ENCODE results near the gene PCSK5. TPM values are rescaled to one million over a fixed set of nuclear protein-coding genes. Genes with fewer than 3 reads are reported as not detected.

Gene PCSK5
- total RNA-seq, 2 donors from 2014 or later: 2.4 to 32.2 TPM

DNA sequence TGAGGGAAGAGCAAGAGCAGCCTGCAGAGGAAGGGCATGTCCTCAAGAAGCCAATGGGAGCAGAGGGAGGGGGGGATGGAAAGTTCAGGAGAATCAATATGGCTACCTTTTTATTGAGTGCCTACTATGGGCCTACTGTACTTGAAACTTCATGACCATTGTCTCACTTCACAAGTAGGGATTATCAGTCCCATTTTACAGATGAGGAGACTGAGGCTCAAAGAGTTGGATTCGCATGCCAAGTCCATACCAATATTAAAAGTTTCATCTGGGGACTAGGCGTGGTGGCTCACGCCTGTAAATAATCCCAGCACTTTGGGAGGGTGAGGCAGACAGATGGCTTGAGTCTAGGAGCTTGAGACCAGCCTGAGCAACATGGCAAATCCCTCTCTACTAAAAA lies 463.7 kb downstream of the PCSK5 start:
- H3K4me1 ChIP-seq (replicated peaks): no peaks in the 10 kb centered on the region
- H3K4me3 ChIP-seq: no peak overlapping the region
- intact Hi-C loops (cut with DNase I): no loop called here
- no peak overlapping the region for H3K27ac ChIP-seq
- DNase-seq (ENCODE audit: low spot score): no peak
- H3K36me3 ChIP-seq: no peaks in the 10 kb centered on the region
- 74% methylated on average over 3 of the region's 3 CpGs for WGBS
- H3K9me3 ChIP-seq: no peaks in the 10 kb centered on the region
- no peak for TF ChIP-seq POLR2AphosphoS5 (IDR thresholded peaks at IDR 0.05)
- no peak for TF ChIP-seq POLR2A (IDR thresholded peaks at IDR 0.05)
- TF ChIP-seq, protein P1, sequence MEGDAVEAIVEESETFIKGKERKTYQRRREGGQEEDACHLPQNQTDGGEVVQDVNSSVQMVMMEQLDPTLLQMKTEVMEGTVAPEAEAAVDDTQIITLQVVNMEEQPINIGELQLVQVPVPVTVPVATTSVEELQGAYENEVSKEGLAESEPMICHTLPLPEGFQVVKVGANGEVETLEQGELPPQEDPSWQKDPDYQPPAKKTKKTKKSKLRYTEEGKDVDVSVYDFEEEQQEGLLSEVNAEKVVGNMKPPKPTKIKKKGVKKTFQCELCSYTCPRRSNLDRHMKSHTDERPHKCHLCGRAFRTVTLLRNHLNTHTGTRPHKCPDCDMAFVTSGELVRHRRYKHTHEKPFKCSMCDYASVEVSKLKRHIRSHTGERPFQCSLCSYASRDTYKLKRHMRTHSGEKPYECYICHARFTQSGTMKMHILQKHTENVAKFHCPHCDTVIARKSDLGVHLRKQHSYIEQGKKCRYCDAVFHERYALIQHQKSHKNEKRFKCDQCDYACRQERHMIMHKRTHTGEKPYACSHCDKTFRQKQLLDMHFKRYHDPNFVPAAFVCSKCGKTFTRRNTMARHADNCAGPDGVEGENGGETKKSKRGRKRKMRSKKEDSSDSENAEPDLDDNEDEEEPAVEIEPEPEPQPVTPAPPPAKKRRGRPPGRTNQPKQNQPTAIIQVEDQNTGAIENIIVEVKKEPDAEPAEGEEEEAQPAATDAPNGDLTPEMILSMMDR (IDR thresholded peaks at IDR 0.05): no peak
- no peaks in the 10 kb centered on the region for H3K27me3 ChIP-seq (replicated peaks; ENCODE audit: insufficient read depth)

DNA sequence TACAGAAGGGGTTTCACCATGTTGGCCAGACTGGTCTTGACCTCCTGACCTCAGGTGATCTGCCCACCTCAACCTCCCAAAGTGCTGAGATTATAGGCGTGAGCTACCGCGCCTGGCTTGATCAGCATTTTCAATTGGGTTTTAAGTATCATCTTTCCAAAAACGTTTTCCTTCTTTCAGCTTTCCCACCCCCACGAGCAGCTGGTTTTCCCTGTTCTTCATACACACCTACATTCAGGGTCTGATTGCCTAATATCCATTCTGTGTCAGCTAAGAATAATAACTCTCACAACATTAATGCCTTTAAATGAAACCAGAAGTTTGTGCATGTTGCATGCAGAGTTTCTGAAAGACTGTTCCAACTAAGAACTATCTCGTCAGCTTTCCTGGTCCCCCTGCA lies 465.4 kb downstream of the PCSK5 start:
- 70% methylated on average over 6 of the region's 6 CpGs for WGBS
- intact Hi-C loops (cut with DNase I): no loop called here
- TF ChIP-seq, protein P1 (IDR thresholded peaks at IDR 0.05): no peak
- TF ChIP-seq POLR2A (IDR thresholded peaks at IDR 0.05) (no peak), POLR2AphosphoS5 (IDR thresholded peaks at IDR 0.05) (no peak)

DNA sequence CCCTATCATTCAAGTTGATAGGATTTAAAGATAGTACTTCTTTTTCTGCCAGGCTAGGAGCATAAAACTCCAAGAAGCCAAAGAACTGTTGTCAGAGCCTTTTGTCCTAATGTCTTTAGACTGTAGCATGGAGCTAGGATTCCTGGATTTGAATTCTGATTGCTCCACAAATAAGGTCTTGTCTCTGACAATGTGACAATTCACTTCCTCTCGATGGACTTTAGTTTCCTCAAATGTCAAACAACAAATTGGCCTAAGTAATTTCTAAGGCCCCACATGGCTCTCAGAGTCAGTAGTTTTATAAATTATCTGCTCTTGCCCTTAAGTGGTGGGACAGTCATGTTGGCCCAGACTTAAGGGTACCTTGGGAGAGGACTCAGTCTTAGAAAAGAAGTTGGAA lies 467.1 kb downstream of the PCSK5 start:
- intact Hi-C loops (cut with DNase I): no loop called here
- H3K4me3 ChIP-seq: no peak overlapping the region
- no peaks in the 10 kb centered on the region for H3K36me3 ChIP-seq
- H3K27me3 ChIP-seq (replicated peaks; ENCODE audit: insufficient read depth): no peaks in the 10 kb centered on the region
- no peaks in the 10 kb centered on the region for H3K4me1 ChIP-seq (replicated peaks)
- TF ChIP-seq, protein P1 (IDR thresholded peaks at IDR 0.05): no peak
- TF ChIP-seq POLR2A (IDR thresholded peaks at IDR 0.05) (no peak), POLR2AphosphoS5 (IDR thresholded peaks at IDR 0.05) (no peak)
- H3K27ac ChIP-seq: no peak overlapping the region
- H3K9me3 ChIP-seq: no peaks in the 10 kb centered on the region
- DNase-seq (ENCODE audit: low spot score): no peak
- whole genome bisulfite sequencing: 70% methylated on average over 1 of the region's 1 CpG

More for the DNA sequence above, 465.4 kb downstream of the PCSK5 start:
- no peak overlapping the region for H3K27ac ChIP-seq
- no peaks in the 10 kb centered on the region for H3K9me3 ChIP-seq
- no peaks in the 10 kb centered on the region for H3K36me3 ChIP-seq
- no peak for DNase-seq (ENCODE audit: low spot score)
- H3K4me3 ChIP-seq: no peak overlapping the region
- no peaks in the 10 kb centered on the region for H3K4me1 ChIP-seq (replicated peaks)
- H3K27me3 ChIP-seq (replicated peaks; ENCODE audit: insufficient read depth): no peaks in the 10 kb centered on the region

DNA sequence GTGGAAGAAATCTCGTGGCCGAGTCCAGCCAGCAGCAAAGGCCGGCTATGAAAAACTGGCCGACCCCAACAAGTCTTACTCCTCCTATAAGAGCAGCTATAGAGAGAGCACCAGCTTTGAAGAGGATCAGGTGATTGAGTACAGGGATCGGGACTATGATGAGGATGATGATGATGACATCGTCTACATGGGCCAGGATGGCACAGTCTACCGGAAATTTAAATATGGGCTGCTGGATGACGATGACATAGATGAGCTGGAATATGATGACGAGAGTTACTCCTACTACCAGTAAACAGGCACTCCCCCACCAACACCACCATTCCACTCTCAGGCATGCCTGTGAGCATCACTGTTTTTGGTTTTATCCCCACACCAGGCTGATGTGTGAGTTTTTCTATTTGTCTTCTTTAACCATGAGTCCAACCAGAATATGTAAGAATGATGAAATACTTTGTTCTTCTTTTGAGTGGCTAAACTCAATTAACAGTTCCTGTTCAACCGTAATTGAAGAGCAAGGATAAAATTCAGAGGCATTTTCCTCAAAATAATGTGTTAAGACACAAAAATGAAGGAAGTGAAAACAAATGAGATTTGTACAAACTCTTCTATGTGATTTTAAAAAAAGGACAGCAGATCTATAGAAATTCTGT lies 468.3 kb downstream of the PCSK5 start:
- H3K27me3 ChIP-seq (replicated peaks; ENCODE audit: insufficient read depth): no peaks in the 10 kb centered on the region
- intact Hi-C loops (cut with DNase I): no loop called here
- no peak overlapping the region for H3K4me3 ChIP-seq
- no peak for TF ChIP-seq POLR2AphosphoS5 (IDR thresholded peaks at IDR 0.05)
- TF ChIP-seq, protein P1 (IDR thresholded peaks at IDR 0.05): no peak
- no peak for TF ChIP-seq POLR2A (IDR thresholded peaks at IDR 0.05)
- no peaks in the 10 kb centered on the region for H3K36me3 ChIP-seq
- no peaks in the 10 kb centered on the region for H3K9me3 ChIP-seq
- 95% methylated on average over 10 of the region's 10 CpGs for WGBS
- no peak for DNase-seq (ENCODE audit: low spot score)
- H3K27ac ChIP-seq: no peak overlapping the region
- no peaks in the 10 kb centered on the region for H3K4me1 ChIP-seq (replicated peaks)

DNA sequence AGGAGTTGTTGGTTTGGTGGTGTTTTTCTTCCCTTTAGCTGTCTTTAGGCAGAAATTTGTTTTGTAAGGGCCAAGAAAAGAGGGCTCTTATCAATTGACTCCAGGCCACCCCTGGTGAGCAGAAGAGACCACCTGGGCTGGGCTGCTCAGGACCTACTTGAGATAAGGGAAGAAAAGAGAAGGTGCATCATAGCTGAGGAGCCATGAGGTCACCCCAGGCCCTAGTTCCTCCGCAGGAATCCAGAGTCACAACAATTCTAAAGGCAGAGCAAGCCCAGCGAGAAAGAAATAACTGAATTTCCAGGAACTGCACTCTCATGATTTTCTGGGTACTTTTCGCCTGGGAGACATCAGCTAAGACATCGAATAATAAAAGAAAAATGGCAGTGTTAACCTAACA lies 468.9 kb downstream of the PCSK5 start:
- no peaks in the 10 kb centered on the region for H3K9me3 ChIP-seq
- no peak overlapping the region for H3K4me3 ChIP-seq
- H3K36me3 ChIP-seq: no peaks in the 10 kb centered on the region
- TF ChIP-seq POLR2AphosphoS5 (IDR thresholded peaks at IDR 0.05): no peak
- TF ChIP-seq, protein P1 (IDR thresholded peaks at IDR 0.05): no peak
- no peak for TF ChIP-seq POLR2A (IDR thresholded peaks at IDR 0.05)
- 92% methylated on average over 4 of the region's 4 CpGs for WGBS
- H3K4me1 ChIP-seq (replicated peaks): no peaks in the 10 kb centered on the region
- no peak overlapping the region for H3K27ac ChIP-seq
- DNase-seq (ENCODE audit: low spot score): no peak
- no peaks in the 10 kb centered on the region for H3K27me3 ChIP-seq (replicated peaks; ENCODE audit: insufficient read depth)
- intact Hi-C loops (cut with DNase I): no loop called here

Measured in prostate gland (tissue), 2 donors.